ENCODE data around the gene TEX19. TPM values are rescaled to one million over a fixed set of nuclear protein-coding genes. Genes with fewer than 3 reads are reported as not detected.

The TEX19 gene
- total and polyA plus RNA-seq, 10 of the 15 experiments (the other 5 are each of a cell fraction or from before 2014, with no cell fraction given) = 0.03 to 0.32 (median 0.13) TPM; not detected in 3

DNA sequence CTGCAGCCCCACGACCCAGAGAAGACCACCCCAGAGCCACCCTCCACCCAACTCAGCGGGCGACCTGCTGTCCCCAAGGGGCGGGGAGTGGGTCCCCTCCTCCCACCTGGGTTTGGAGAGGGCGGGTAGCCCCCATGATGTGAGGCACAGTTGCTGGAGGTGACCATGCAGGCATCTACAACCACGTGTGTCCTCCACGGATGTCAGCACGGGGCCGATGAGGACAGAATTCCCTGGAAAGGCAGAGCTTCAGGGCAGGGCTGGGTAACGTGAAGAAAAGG is 19.6 kb downstream of the TEX19 start:
- H3K9ac ChIP-seq (ENCODE audit: control insufficient read depth, insufficient read depth, low read length) = no peak overlapping the region
- intact Hi-C loops (cut with micrococcal nuclease; ENCODE audit: unreplicated experiment) (no loop called here), in situ Hi-C loops (cut with MboI) (no loop called here)
- no peak for ATAC-seq
- RAD21 ChIA-PET (ENCODE audit: unreplicated experiment) = no interaction called here
- no peaks in the 10 kb centered on the region for H4K20me1 ChIP-seq (ENCODE audit: control insufficient read depth, insufficient read depth)
- H3K4me1 ChIP-seq (ENCODE audit: control insufficient read depth, insufficient read depth, low read length) = no peaks in the 10 kb centered on the region
- no peaks in the 10 kb centered on the region; a peak in 2 of 4 replicates for H3K27me3 ChIP-seq (replicated peaks in 1 of 2; ENCODE audit: control insufficient read depth in 2 of 2, insufficient read depth in 2 of 2, low read length in 1 of 2)
- no peaks in the 10 kb centered on the region for H3K9me3 ChIP-seq (replicated peaks; ENCODE audit: control insufficient read depth, insufficient read depth, low read length)
- H3K4me3 ChIP-seq = no peak overlapping the region
- H3K36me3 ChIP-seq (ENCODE audit: control insufficient read depth in 2 of 2, insufficient read depth in 2 of 2, low read length in 1 of 2) = no peaks in the 10 kb centered on the region
- H2AFZ ChIP-seq (ENCODE audit: control insufficient read depth, low read depth, low read length) = no peak overlapping the region
- no peak overlapping the region for H3K4me2 ChIP-seq (ENCODE audit: control insufficient read depth, insufficient read depth)
- no peak for TF ChIP-seq CHD1 (IDR thresholded peaks at IDR 0.05; ENCODE audit: low read depth, low read length)
- TF ChIP-seq TCF3 (IDR thresholded peaks at IDR 0.05; ENCODE audit: borderline replicate concordance, insufficient read depth, low read depth, low read length) = no peak
- no peak overlapping the region for H3K27ac ChIP-seq (ENCODE audit: control insufficient read depth, insufficient read depth)
- CTCF ChIA-PET = no interaction called here
- WGBS (ENCODE audit: insufficient coverage, insufficient replicate concordance, low lambda C conversion rate, missing lambda C conversion rate) = 23% methylated on average over 10 of the region's 10 CpGs
- SMC1A ChIA-PET (ENCODE audit: uncharacterized antibody, unreplicated experiment) = no interaction called here
- no peak for FAIRE-seq
- H3K79me2 ChIP-seq (ENCODE audit: control insufficient read depth, insufficient read depth, low read length) = no peaks in the 10 kb centered on the region
- DNase-seq (ENCODE audit: low read depth, low spot score) = no peak
- POLR2A ChIA-PET = no interaction called here
- BruUV-seq (replicated peaks) = no TSS peak

GRCh38 chr17:82380860-82381702 is 22.0 kb downstream of the TEX19 start:
- in situ Hi-C loops (cut with MboI) = no loop called here
- peak; percentile 31 for FAIRE-seq
- ATAC-seq = no peak
- ChIA-PET RAD21 (ENCODE audit: unreplicated experiment) (no interaction called here), POLR2A (no interaction called here), SMC1A (ENCODE audit: uncharacterized antibody, unreplicated experiment) (no interaction called here), CTCF (no interaction called here)
- Histone ChIP-seq H3K36me3 (ENCODE audit: control insufficient read depth in 2 of 2, insufficient read depth in 2 of 2, low read length in 1 of 2) (no peaks in the 10 kb centered on the region), H3K9ac (ENCODE audit: control insufficient read depth, insufficient read depth, low read length) (no peak overlapping the region), H3K27me3 (replicated peaks in 1 of 2; ENCODE audit: control insufficient read depth in 2 of 2, insufficient read depth in 2 of 2, low read length in 1 of 2) (no peaks in the 10 kb centered on the region; a peak in 1 of 4 replicates), H2AFZ (ENCODE audit: control insufficient read depth, low read depth, low read length) (no peak overlapping the region), H3K79me2 (ENCODE audit: control insufficient read depth, insufficient read depth, low read length) (no peaks in the 10 kb centered on the region), H3K4me1 (ENCODE audit: control insufficient read depth, insufficient read depth, low read length) (no peaks in the 10 kb centered on the region), H3K4me2 (ENCODE audit: control insufficient read depth, insufficient read depth) (no peak overlapping the region), H4K20me1 (ENCODE audit: control insufficient read depth, insufficient read depth) (no peaks in the 10 kb centered on the region), H3K4me3 (no peak overlapping the region), H3K9me3 (replicated peaks; ENCODE audit: control insufficient read depth, insufficient read depth, low read length) (no peaks in the 10 kb centered on the region), H3K27ac (ENCODE audit: control insufficient read depth, insufficient read depth) (no peak overlapping the region)
- BruUV-seq (replicated peaks) = no TSS peak
- DNase-seq (ENCODE audit: low read depth, low spot score) = no peak
- intact Hi-C loops (cut with micrococcal nuclease; ENCODE audit: unreplicated experiment) = no loop called here
- 52% methylated on average over 23 of the region's 23 CpGs for WGBS (ENCODE audit: insufficient coverage, insufficient replicate concordance, low lambda C conversion rate, missing lambda C conversion rate)
- no peak for TF ChIP-seq GATAD2B (conservative IDR thresholded peaks at IDR 0.05; ENCODE audit: low read depth)
- no peak for TF ChIP-seq NR2C1 (IDR thresholded peaks at IDR 0.05)
- TF ChIP-seq MXI1 (IDR thresholded peaks at IDR 0.05; ENCODE audit: low read depth, low read length) = no peak
- no peak for TF ChIP-seq JUND (IDR thresholded peaks at IDR 0.05; ENCODE audit: low read depth, low read length)
- no peak for TF ChIP-seq FOXM1 (IDR thresholded peaks at IDR 0.05; ENCODE audit: low read depth, low read length)
- TF ChIP-seq TCF3 (IDR thresholded peaks at IDR 0.05; ENCODE audit: borderline replicate concordance, insufficient read depth, low read depth, low read length) = peak; percentile 73; the same call in 1 of the 2 replicates
- TF ChIP-seq SMARCA5 (IDR thresholded peaks at IDR 0.05) = no peak
- TF ChIP-seq TCF7 (IDR thresholded peaks at IDR 0.05; ENCODE audit: borderline replicate concordance) = no peak
- peak; percentile 17; the same call in 1 of the 2 replicates for TF ChIP-seq IKZF1 (conservative IDR thresholded peaks at IDR 0.05)
- no peak for TF ChIP-seq REST (IDR thresholded peaks at IDR 0.05; ENCODE audit: low read depth, low read length)
- no peak for TF ChIP-seq ZZZ3 (IDR thresholded peaks at IDR 0.05; ENCODE audit: control insufficient read depth, insufficient read length, low read depth)
- no peak for TF ChIP-seq MEF2A (IDR thresholded peaks at IDR 0.05; ENCODE audit: insufficient read depth, low read depth, low read length)
